NCI-H2227 (cell line): ENCODE results near the gene TMEM18.
"Not testable (repeated sequence)": the region's sequence is repeated elsewhere in the genome, so short reads cannot be mapped to it uniquely, and the experiment has no call there.

ENCODE experiments used
- DNase-seq: peaks from one replicate; lab custom pipeline; 2025; ENCODE audit not compliant: unreplicated experiment; lab: John Stamatoyannopoulos, UW

The TMEM18 gene

GRCh38 chr2:677056-677958 lies at the start of gene TMEM18:
Gene TMEM18, minus strand, starts transcription at chr2:677406. Its CDS starts 61 bp downstream, at chr2:677345.
- peak; percentile 100 for DNase-seq

DNA sequence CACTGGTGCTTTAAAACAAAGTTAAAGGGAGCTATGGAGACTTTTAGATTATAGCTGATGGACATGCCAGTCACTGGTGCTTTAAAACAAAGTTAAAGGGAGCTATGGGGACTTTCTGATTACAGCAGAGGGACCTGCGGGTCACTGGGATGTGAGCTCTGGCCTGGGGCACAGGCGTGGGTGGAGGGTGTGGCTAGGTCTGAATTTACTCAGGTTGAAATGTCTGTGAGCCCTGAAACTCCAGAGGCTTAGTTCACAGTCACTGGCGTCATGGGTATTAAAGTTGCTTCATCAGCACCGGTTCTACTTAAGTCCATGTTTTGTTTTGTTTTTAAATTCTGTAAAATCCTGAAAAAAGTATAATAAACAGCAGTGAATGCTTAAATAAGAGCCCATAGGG lies 49.0 kb upstream of the TMEM18 start:
- no peak for DNase-seq

DNA sequence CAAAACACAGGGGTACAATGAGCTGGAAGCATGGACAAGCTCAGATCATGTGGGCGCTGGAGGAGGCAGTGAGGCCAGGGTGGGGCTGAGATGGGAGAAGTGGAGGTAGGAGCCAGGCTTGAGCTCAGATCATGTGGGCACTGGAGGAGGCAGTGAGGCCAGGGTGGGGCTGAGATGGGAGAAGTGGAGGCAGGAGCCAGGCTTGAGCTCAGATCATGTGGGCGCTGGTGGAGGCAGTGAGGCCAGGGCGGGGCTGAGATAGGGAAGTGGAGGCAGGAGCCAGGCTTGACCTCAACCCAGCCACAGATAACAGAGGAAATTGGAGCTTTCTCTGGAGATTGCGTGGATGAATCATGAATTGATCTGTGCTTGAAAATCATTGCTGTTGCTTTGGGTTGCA lies 48.3 kb upstream of the TMEM18 start:
- no peak for DNase-seq

GRCh38 chr2:723761-724160 lies 46.6 kb upstream of the TMEM18 start:
- no peak for DNase-seq

DNA sequence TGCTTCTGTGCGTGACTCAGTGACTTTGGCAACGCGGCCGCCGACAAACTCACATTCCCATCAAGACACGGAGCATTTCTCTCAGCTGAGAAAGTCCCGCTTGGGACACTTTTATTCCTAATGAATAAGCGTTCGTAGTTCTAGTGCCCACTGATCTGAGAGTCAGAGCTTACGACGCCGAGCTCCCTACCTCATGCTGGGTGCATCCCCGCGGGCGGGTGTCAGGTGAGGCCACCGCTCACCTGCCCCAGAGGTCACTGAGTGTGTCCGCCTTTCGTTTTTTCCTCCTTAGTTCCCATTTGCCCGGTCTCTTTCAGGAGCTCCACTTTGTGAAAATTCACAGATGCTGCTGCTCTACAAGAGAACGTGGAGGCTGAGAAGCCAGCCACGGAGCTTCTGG lies 43.6 kb upstream of the TMEM18 start:
- DNase-seq: no peak

DNA sequence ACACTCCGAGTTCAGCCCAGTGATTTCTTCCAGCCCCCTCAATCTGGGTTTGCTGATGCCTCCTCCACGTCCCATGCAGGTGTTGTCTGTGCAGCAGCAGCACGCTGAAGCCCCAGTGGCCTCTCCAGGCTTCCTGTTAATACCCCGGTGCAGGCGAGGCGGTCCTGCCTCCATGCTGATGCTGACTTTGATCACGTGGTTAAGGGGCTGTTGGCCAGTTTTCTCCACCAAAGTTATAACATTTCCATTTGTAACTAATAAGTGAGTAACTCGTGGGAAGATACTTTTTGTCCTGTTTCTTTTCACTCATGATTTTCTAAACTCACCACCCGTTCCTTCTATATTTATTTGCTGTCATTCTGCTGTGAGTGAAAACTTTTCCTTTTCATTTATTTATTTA lies 42.5 kb upstream of the TMEM18 start:
- no peak for DNase-seq

- DNase-seq: no peak
These were observed 42.0 kb upstream of the TMEM18 start for GRCh38 chr2:719191-719590.

- no peak for DNase-seq
These were observed 40.5 kb upstream of the TMEM18 start for GRCh38 chr2:717661-718060.

DNA sequence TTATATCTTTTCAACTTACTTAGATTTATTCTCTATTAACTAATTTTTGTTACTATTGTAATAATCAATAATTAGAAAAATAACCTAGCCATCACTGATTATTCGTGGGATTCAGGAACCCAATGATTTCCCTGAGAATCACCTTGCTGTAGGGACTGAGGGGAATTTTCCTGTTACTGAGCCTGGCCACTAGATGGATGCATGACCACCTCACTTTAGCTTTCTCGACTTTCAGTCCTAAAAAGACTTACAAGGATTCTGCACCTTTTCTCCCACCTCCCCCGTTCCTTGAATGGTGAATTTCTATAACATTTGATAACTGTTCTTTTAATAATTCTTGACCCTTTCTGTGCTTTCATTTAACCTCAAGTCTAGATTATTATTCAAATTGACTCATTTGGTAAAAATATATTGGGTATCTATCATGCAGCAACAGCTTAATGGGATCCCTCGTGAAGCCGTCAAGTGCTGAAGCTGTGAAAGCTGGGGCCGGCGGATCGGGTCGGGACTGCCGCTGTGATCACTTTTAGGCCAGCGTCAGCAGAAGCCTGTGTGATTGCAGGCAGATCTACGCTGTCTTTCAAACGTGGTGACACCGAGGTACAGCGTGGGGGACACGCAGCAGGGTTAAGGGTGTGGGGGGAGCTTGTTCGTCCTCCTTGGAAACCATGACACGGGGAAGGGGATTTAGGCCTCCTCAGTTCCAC lies 38.8 kb upstream of the TMEM18 start:
- DNase-seq: no peak

GRCh38 chr2:715038-715437 lies 37.8 kb upstream of the TMEM18 start:
- no peak for DNase-seq

DNA sequence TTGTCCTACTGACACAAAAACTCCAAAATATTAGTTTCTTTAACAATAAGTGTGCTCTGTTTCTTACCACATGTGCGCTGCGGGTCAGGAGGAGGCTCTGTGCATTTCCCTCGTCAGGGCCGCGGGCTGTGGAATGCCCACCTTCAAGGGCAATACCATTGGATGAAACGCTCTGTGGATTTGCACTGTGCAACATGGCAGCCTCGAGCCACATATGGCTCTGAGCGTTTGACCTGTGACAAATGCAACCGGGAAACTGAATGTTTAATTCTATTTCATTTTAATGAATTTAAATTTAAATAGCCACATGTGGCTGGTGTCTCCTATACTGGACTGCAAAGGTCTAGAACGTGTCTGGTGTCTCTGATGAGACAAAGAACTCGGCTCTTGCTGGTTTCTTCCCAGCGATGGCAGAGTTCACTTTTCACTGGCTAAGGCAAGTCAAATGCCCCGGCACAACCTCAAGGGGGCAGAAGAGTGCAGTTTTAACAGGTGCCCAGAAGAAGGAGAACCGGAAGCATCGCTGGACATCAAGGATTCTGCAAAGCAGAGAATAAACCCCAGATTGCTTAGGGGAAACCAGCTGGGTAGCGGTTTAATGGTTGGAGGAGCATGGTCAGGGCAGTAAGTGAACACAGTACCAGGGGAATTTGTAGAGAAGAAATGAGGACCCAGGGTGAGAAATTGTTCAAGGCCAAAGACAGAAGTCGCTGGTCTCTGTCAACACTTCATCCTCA lies 37.0 kb upstream of the TMEM18 start:
- peak; percentile 8 for DNase-seq

GRCh38 chr2:710867-711665 lies 33.9 kb upstream of the TMEM18 start:
- no peak for DNase-seq

- DNase-seq: no peak
These were observed 32.0 kb upstream of the TMEM18 start for GRCh38 chr2:709138-709765.

DNA sequence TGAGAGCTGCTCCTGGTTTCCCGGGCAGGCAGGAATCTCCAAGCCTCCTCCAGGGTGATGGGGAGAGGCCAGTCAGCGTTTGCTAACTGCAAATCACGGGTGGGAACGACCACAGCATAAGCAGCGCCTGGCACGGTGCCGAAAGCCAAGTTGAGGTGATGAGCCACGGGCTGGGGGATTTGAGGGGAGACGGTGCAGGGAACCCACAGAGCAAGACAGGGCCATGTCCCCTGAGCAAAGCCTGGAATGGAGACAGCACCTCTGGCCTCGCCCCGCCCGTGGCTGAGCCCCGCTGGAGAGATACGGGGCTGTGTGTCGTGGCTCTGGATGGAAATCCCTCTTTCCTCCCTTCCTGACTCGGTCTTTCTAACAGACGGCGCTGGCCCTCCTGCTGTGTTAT lies 31.5 kb upstream of the TMEM18 start:
- DNase-seq: no peak

DNA sequence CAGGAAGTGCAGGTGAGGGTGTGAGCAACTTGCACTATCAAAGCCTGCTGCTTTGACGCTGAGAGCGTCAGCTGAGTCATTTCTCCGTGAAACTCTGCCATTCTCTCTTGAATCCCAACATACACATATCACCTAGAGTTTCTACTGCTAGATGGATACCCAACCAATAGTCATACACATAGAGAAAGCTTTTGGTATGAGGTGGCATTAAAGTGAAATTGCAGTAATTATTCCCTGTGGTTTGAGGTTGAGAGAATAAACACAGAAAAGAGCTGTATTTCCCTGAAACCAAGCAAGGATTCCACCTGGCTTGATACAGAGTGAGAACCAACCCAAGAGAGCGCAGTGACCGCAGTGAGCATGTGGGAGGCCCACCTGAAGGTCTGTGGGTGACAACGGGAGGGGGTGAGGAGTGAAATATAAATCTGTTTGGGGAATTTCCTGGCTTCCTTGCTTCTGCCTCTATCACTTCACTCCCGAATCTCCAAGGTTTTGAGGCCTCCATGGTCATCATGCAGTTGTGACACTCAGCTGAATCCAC lies 28.8 kb upstream of the TMEM18 start:
- DNase-seq: no peak

GRCh38 chr2:702765-703164 lies 25.6 kb upstream of the TMEM18 start:
- DNase-seq: not testable (repeated sequence)

DNA sequence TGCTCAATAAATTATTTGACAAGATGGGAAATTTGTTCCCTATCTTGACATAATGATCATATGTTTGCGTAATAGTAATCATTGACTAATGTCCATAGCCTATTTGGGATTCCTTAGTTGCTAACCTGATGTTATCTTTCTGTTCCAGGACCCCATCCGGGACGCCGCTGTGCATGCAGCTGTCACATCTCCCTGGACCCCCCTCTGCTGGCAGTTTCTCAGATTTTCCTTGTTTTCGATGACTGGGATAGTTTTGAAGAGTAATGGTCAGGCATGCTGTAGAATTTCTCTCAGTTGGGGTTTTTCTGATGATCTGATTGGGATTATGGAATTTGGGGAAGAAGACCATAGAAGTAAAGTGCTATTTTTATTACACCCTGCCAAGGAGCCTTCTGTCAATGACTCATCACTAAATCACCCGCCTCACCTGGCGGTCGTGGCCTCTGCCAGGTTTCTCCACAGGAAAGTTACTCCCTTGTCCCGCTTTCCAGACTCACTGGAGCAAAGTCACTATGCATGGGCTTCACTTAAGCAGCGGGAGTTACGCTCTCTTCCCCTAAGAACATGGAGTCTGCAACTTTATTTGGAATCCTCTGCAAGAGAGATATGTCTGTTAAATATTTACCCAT lies 19.9 kb upstream of the TMEM18 start:
- DNase-seq: no peak

DNA sequence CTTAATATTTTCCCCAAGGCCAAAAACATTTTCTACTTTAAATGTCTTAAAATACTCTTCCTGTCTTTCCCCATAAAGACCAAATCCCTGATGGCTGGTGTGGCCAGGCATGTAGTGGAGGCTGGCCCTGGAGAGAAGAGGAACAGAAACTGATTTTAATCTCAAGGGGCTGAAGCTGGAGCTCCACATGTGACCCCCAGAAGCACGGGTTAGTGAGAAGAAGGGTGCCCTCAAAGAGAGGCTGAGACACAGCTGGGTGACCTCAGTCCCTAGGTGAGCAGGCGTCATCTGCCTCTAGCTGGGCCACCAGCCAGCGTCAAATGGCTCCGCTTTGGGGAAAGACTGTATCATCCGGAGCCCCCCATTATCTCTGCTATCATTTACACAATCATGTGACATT lies 19.3 kb upstream of the TMEM18 start:
- no peak for DNase-seq

- no peak for DNase-seq
These were observed 17.8 kb upstream of the TMEM18 start for GRCh38 chr2:694906-695510.
